Breast epithelium (tissue), 4 donors: Measurements from ENCODE around the gene NPSR1. TPM values are rescaled to one million over a fixed set of nuclear protein-coding genes. Genes with fewer than 3 reads are reported as not detected.
"Not testable (repeated sequence)": the region's sequence is repeated elsewhere in the genome, so short reads cannot be mapped to it uniquely, and the experiment has no call there.

Source experiments
- DNase-seq, 2 donors: peaks; one replicate each; pipeline ENCODE4 v3.0.0-alpha.2; 2019; ENCODE audit warnings: low spot score in 2 of 2
- H3K27ac ChIP-seq, 2 donors: fragments of 200-600 bp; sonication (generic) in 1 of 2; one replicate each; pipeline ENCODE4 v1.5.1; 2016 to 2019; ENCODE audit warnings: mild to moderate bottlenecking in 1 of 2
- H3K27me3 ChIP-seq, 2 donors: fragments of 200-600 bp; sonication (generic) in 1 of 2; one replicate each; pipeline versions ENCODE4 v1.5.1 to v1.6.0; 2017 to 2019; ENCODE audit warnings: control low read depth in 1 of 2, mild to moderate bottlenecking in 1 of 2
- H3K36me3 ChIP-seq: fragments of 200-600 bp; one replicate; pipeline ENCODE4 v1.5.1; 2019
- H3K4me1 ChIP-seq, 2 donors: fragments of 200-600 bp; sonication (generic); one replicate each; pipeline ENCODE4 v1.5.1; 2016 to 2019; ENCODE audit warnings: control low read depth in 1 of 2
- H3K4me3 ChIP-seq, 3 donors: fragments of 200-600 bp; sonication (generic); 1 replicate in 2 of 3; 2 replicates in 1 of 3; pipeline ENCODE4 v1.5.1; 2016 to 2019; ENCODE audit warnings: mild to moderate bottlenecking in 3 of 3, moderate library complexity in 2 of 3
- H3K9me3 ChIP-seq, 2 donors: fragments of 200-600 bp; sonication (generic) in 1 of 2; one replicate each; pipeline ENCODE4 v1.5.1; 2016 to 2019; ENCODE audit warnings: control low read depth in 1 of 2
- CTCF ChIP-seq, 3 donors: fragments of 450-650 bp; IDR thresholded peaks; one replicate each; pipeline ENCODE4 v1.5.1; 2016 to 2017; ENCODE audit warnings: antibody characterized with exemption in 3 of 3, mild to moderate bottlenecking in 3 of 3, moderate library complexity in 3 of 3
- POLR2A ChIP-seq: fragments of 450-650 bp; IDR thresholded peaks from one replicate; pipeline ENCODE4 v1.6.1; 2016; ENCODE audit warnings: antibody characterized with exemption, mild to moderate bottlenecking, moderate library complexity
- POLR2AphosphoS5 ChIP-seq, 3 donors: sonication (generic); formaldehyde crosslinking; IDR thresholded peaks; one replicate each; pipeline ENCODE4 v1.6.1; 2017; ENCODE audit warnings: antibody characterized with exemption in 3 of 3
- intact Hi-C: fragments of 100-400 bp; cut with DNase I; formaldehyde crosslinking; loops from one replicate; pipeline ENCODE4 v1.15.1; 2023; ENCODE audit warnings: low total_unique reads
- total RNA-seq, 3 donors: library from RNA; depleted of rRNA; stranded (reverse); fragments of >200 nt; gene quantifications; one replicate each; pipeline ENCODE4 v1.1.0, GENCODE V29; 2016

NPSR1 gene
- total RNA-seq, 3 donors from 2014 or later, result not detected

- intact Hi-C loops, result no loop called here
- no peak for DNase-seq
- TF ChIP-seq CTCF (IDR thresholded peaks at IDR 0.05) (no peak), POLR2AphosphoS5 (IDR thresholded peaks at IDR 0.05) (no peak), POLR2A (no peak)
- no peaks in the 10 kb centered on the region for H3K36me3 ChIP-seq
- H3K4me1 ChIP-seq, result no peaks in the 10 kb centered on the region
- H3K27me3 ChIP-seq, result no peaks in the 10 kb centered on the region
- H3K9me3 ChIP-seq, result peaks cover 2 to 13% of the 10 kb centered on the region in 2 donors
- no peak overlapping the region for H3K4me3 ChIP-seq
- no peak overlapping the region for H3K27ac ChIP-seq
Observed at GRCh38 chr7:34806831-34807230, 148.8 kb downstream of the NPSR1 start.

GRCh38 chr7:34807548-34808340, 149.7 kb downstream of the NPSR1 start:
- Histone ChIP-seq H3K27ac (no peak overlapping the region), H3K4me3 (no peak overlapping the region), H3K27me3 (no peaks in the 10 kb centered on the region), H3K36me3 (no peaks in the 10 kb centered on the region), H3K9me3 (peaks cover 0 to 15% of the 10 kb centered on the region in 2 donors), H3K4me1 (no peaks in the 10 kb centered on the region)
- DNase-seq, result no peak
- no peak for TF ChIP-seq POLR2A
- TF ChIP-seq POLR2AphosphoS5 (IDR thresholded peaks at IDR 0.05), result no peak
- no peak for TF ChIP-seq CTCF (IDR thresholded peaks at IDR 0.05)
- intact Hi-C loops, result no loop called here

GRCh38 chr7:34814203-34814842, 156.3 kb downstream of the NPSR1 start:
- peaks cover 0 to 15% of the 10 kb centered on the region in 2 donors for H3K9me3 ChIP-seq
- H3K27me3 ChIP-seq, H3K36me3 ChIP-seq, H3K4me1 ChIP-seq, H3K27ac ChIP-seq, H3K4me3 ChIP-seq, intact Hi-C loops: not testable (repeated sequence)
- DNase-seq, result peak in 1 of 2 donors; percentile 57

GRCh38 chr7:34821932-34822558, 164.0 kb downstream of the NPSR1 start:
- TF ChIP-seq POLR2AphosphoS5 (IDR thresholded peaks at IDR 0.05) (no peak), POLR2A (no peak), CTCF (IDR thresholded peaks at IDR 0.05) (no peak)
- Histone ChIP-seq H3K4me3 (no peak overlapping the region), H3K9me3 (no peaks in the 10 kb centered on the region), H3K27me3 (no peaks in the 10 kb centered on the region), H3K27ac (no peak overlapping the region), H3K4me1 (no peaks in the 10 kb centered on the region), H3K36me3 (no peaks in the 10 kb centered on the region)
- no peak for DNase-seq
- intact Hi-C loops, result no loop called here

- H3K4me1 ChIP-seq, result no peaks in the 10 kb centered on the region
- H3K36me3 ChIP-seq, result no peaks in the 10 kb centered on the region
- H3K27ac ChIP-seq, result no peak overlapping the region
- no peaks in the 10 kb centered on the region for H3K9me3 ChIP-seq
- no peak overlapping the region for H3K4me3 ChIP-seq
- H3K27me3 ChIP-seq, result no peaks in the 10 kb centered on the region
- no peak for DNase-seq
- no peak for TF ChIP-seq POLR2AphosphoS5 (IDR thresholded peaks at IDR 0.05)
- TF ChIP-seq CTCF (IDR thresholded peaks at IDR 0.05), result peak; percentile 40 to 63 (median 56)
- intact Hi-C loops, result no loop called here
Observed at GRCh38 chr7:34823650-34824258, 165.7 kb downstream of the NPSR1 start.
